LoVo (cell line): Measurements from ENCODE around the gene RPL19.

Experiments used
- DNase-seq: peaks from one replicate; pipeline ENCODE4 v3.0.0-alpha.2; 2016; ENCODE audit warnings: low spot score

RPL19 gene

GRCh38 chr17:39223907-39224777 lies 24.1 kb downstream of the RPL19 start:
- DNase-seq = no peak

- DNase-seq = no peak
Measured at GRCh38 chr17:39224778-39225307, 24.8 kb downstream of the RPL19 start.

GRCh38 chr17:39225308-39225958 lies 25.4 kb downstream of the RPL19 start, which contains the start of gene STAC2:
Gene STAC2, minus strand, starts transcription at chr17:39225945. Its CDS starts 443 bp downstream, at chr17:39225502.
- no peak for DNase-seq

GRCh38 chr17:39225959-39226683 lies 26.0 kb downstream of the RPL19 start:
- no peak for DNase-seq

GRCh38 chr17:39227364-39227919 lies 27.4 kb downstream of the RPL19 start:
- DNase-seq = no peak

- no peak for DNase-seq
Measured at GRCh38 chr17:39229274-39229913, 29.3 kb downstream of the RPL19 start.

GRCh38 chr17:39230361-39230760 lies 30.3 kb downstream of the RPL19 start:
- no peak for DNase-seq

GRCh38 chr17:39231091-39231561 lies 31.0 kb downstream of the RPL19 start:
- no peak for DNase-seq

- DNase-seq = no peak
Measured at GRCh38 chr17:39231591-39232551, 31.8 kb downstream of the RPL19 start.

- DNase-seq = peak; percentile 32
Measured at GRCh38 chr17:39235555-39236449, 35.7 kb downstream of the RPL19 start.

GRCh38 chr17:39236450-39236927 lies 36.4 kb downstream of the RPL19 start:
- no peak for DNase-seq

GRCh38 chr17:39236981-39237441 lies 36.9 kb downstream of the RPL19 start:
- DNase-seq = no peak

- DNase-seq = no peak
Measured at GRCh38 chr17:39237586-39237985, 37.5 kb downstream of the RPL19 start.

- peak; percentile 56 for DNase-seq
Measured at GRCh38 chr17:39238311-39238972, 38.4 kb downstream of the RPL19 start.

GRCh38 chr17:39239640-39240314 lies 39.7 kb downstream of the RPL19 start:
- peak; percentile 25 for DNase-seq

- no peak for DNase-seq
Measured at GRCh38 chr17:39240631-39241030, 40.5 kb downstream of the RPL19 start.

- no peak for DNase-seq
Measured at GRCh38 chr17:39243155-39243554, 43.1 kb downstream of the RPL19 start.
